Measurements from ENCODE around the gene WDR53.

Gene WDR53

GRCh38 chr3:196504556-196504955 lies 63.8 kb downstream of the WDR53 start:
- WGBS (ENCODE audit: insufficient coverage), result 98% methylated on average over 4 of the region's 6 CpGs
- Histone ChIP-seq H3K4me1 (ENCODE audit: control extremely low read depth in 1 of 4, control insufficient read depth in 4 of 4, insufficient read depth in 4 of 4, low read length in 3 of 4) (peaks cover 4 to 27% (median 18%) of the 10 kb centered on the region in 4 experiments), H3K9me3 (ENCODE audit: control extremely low read depth in 1 of 5, control insufficient read depth in 4 of 5, insufficient read depth in 2 of 5, low read depth in 1 of 5, low read length in 4 of 5) (peaks cover 0 to 13% (median 8%) of the 10 kb centered on the region in 5 experiments), H3K27ac (ENCODE audit: insufficient read depth in 1 of 2, low read depth in 1 of 2, low read length in 2 of 2, poor library complexity in 1 of 2, severe bottlenecking in 2 of 2) (peak overlapping the region in 1 of 2 experiments; percentile 93), H3K36me3 (ENCODE audit: control insufficient read depth in 4 of 4, insufficient read depth in 4 of 4, low read length in 3 of 4) (peaks cover 0 to 7% (median 3%) of the 10 kb centered on the region in 4 experiments), H3K27me3 (replicated peaks in 2 of 5; ENCODE audit: control insufficient read depth in 4 of 5, insufficient read depth in 5 of 5, low read length in 4 of 5) (no peaks in the 10 kb centered on the region), H3K4me3 (ENCODE audit: control insufficient read depth in 1 of 7, extremely low read depth in 1 of 7, insufficient read depth in 4 of 7, low read depth in 2 of 7, low read length in 6 of 7) (peak overlapping the region in 2 of 7 experiments; percentile 97 to 100)
- no peak for DNase-seq
- POLR2A ChIA-PET, result interaction anchor here (0.6 kb wide), 1 partner anchor 431 kb away, joined by 3 read pairs; no protein-coding TSS in a partner anchor
- CTCF ChIA-PET, result interaction anchor here (0.6 to 1.4 kb wide), 4 partner anchors 13 to 649 kb away, joined by 3 to 6 read pairs (median 4); no protein-coding TSS in a partner anchor
